Measurements from ENCODE around the gene SKIDA1.

The SKIDA1 gene

GRCh38 chr10:21475393-21475792 lies 50.1 kb downstream of the SKIDA1 start:
- DNase-seq = no peak

- no peak for DNase-seq
These were observed 51.9 kb downstream of the SKIDA1 start for GRCh38 chr10:21473541-21473940.

- DNase-seq = no peak
These were observed 52.3 kb downstream of the SKIDA1 start for GRCh38 chr10:21473135-21473534.

- no peak for DNase-seq
These were observed 57.4 kb downstream of the SKIDA1 start for GRCh38 chr10:21468086-21468485.

- DNase-seq = no peak
These were observed 57.8 kb downstream of the SKIDA1 start for GRCh38 chr10:21467633-21468032.

GRCh38 chr10:21464134-21464533 lies 61.3 kb downstream of the SKIDA1 start:
- no peak for DNase-seq

All from right forelimb (tissue), 1 donor.